ENCODE data around the gene LRRC8E. TPM values are rescaled to one million over a fixed set of nuclear protein-coding genes. Genes with fewer than 3 reads are reported as not detected.

LRRC8E gene
- total RNA-seq, 1 experiment from 2014 or later, result 24.1 TPM

- TF ChIP-seq CTCF (conservative IDR thresholded peaks at IDR 0.05) (no peak), EZH2 (IDR thresholded peaks at IDR 0.05; ENCODE audit: low read depth) (no peak)
Observed at GRCh38 chr19:7898967-7899366, 10.7 kb downstream of the LRRC8E start.

GRCh38 chr19:7899751-7900378 lies 11.6 kb downstream of the LRRC8E start:
- peaks cover 30% of the 10 kb centered on the region for H3F3A ChIP-seq (ENCODE audit: insufficient read depth, low read depth)
- no peaks in the 10 kb centered on the region for H3K27me3 ChIP-seq (ENCODE audit: insufficient read depth, low read depth)
- H3K36me3 ChIP-seq (ENCODE audit: low read depth), result 0 out of 2 replicates have a peak, but pooled peaks cover 6% of the 10 kb centered on the region
- ChIA-PET POLR2A (ENCODE audit: unreplicated experiment) (interaction anchor here (0.6 kb wide), 1 partner anchor 103 kb away, joined by 3 read pairs; no protein-coding TSS in a partner anchor), CTCF (no interaction called here)
- no peak for DNase-seq
- H3K27ac ChIP-seq, result no peak overlapping the region
- H4K20me1 ChIP-seq (ENCODE audit: insufficient read depth), result no peaks in the 10 kb centered on the region
- H2AFZ ChIP-seq, result no peak overlapping the region
- intact Hi-C loops (cut with micrococcal nuclease; ENCODE audit: unreplicated experiment), result loop anchor here (5.0 kb wide), 1 partner anchor 48 kb away; no protein-coding TSS in a partner anchor
- no peaks in the 10 kb centered on the region for H3K9me2 ChIP-seq (ENCODE audit: insufficient read depth)
- H3K4me3 ChIP-seq, result no peak overlapping the region
- peaks cover 25% of the 10 kb centered on the region for H3K4me1 ChIP-seq (replicated peaks; ENCODE audit: insufficient read depth)
- H3K79me2 ChIP-seq (ENCODE audit: low read depth), result peaks cover 44% of the 10 kb centered on the region
- no peaks in the 10 kb centered on the region for H3K9me3 ChIP-seq (ENCODE audit: insufficient read depth, low read depth)
- no TSS peak for BruUV-seq (replicated peaks)
- no peak for TF ChIP-seq EZH2 (IDR thresholded peaks at IDR 0.05; ENCODE audit: low read depth)
- no peak for TF ChIP-seq CTCF (conservative IDR thresholded peaks at IDR 0.05)
- no peak overlapping the region for H3K4me2 ChIP-seq

More at GRCh38 chr19:7898967-7899366, 10.7 kb downstream of the LRRC8E start:
- no peaks in the 10 kb centered on the region for H3K9me3 ChIP-seq (ENCODE audit: insufficient read depth, low read depth)
- no TSS peak for BruUV-seq (replicated peaks)
- no peaks in the 10 kb centered on the region for H4K20me1 ChIP-seq (ENCODE audit: insufficient read depth)
- H3K36me3 ChIP-seq (ENCODE audit: low read depth), result 0 out of 2 replicates have a peak, but pooled peaks cover 6% of the 10 kb centered on the region
- POLR2A ChIA-PET (ENCODE audit: unreplicated experiment), result no interaction called here
- H3K27ac ChIP-seq, result no peak overlapping the region
- DNase-seq, result no peak
- H2AFZ ChIP-seq, result no peak overlapping the region
- H3K27me3 ChIP-seq (ENCODE audit: insufficient read depth, low read depth), result no peaks in the 10 kb centered on the region
- peaks cover 30% of the 10 kb centered on the region for H3K4me1 ChIP-seq (replicated peaks; ENCODE audit: insufficient read depth)
- no peak overlapping the region for H3K4me3 ChIP-seq
- intact Hi-C loops (cut with micrococcal nuclease; ENCODE audit: unreplicated experiment), result no loop called here
- H3K9me2 ChIP-seq (ENCODE audit: insufficient read depth), result no peaks in the 10 kb centered on the region
- peaks cover 38% of the 10 kb centered on the region for H3F3A ChIP-seq (ENCODE audit: insufficient read depth, low read depth)
- H3K4me2 ChIP-seq, result no peak overlapping the region
- CTCF ChIA-PET, result no interaction called here
- H3K79me2 ChIP-seq (ENCODE audit: low read depth), result peaks cover 39% of the 10 kb centered on the region

- peaks cover 24% of the 10 kb centered on the region for H3K4me1 ChIP-seq (replicated peaks; ENCODE audit: insufficient read depth)
- no TSS peak for BruUV-seq (replicated peaks)
- no peak for TF ChIP-seq CTCF (conservative IDR thresholded peaks at IDR 0.05)
- TF ChIP-seq EZH2 (IDR thresholded peaks at IDR 0.05; ENCODE audit: low read depth), result no peak
- H3K36me3 ChIP-seq (ENCODE audit: low read depth), result 0 out of 2 replicates have a peak, but pooled peaks cover 6% of the 10 kb centered on the region
- no peak overlapping the region for H3K27ac ChIP-seq
- no peak overlapping the region for H2AFZ ChIP-seq
- H3F3A ChIP-seq (ENCODE audit: insufficient read depth, low read depth), result peaks cover 26% of the 10 kb centered on the region
- no peak overlapping the region for H3K4me2 ChIP-seq
- no peaks in the 10 kb centered on the region for H3K27me3 ChIP-seq (ENCODE audit: insufficient read depth, low read depth)
- peaks cover 46% of the 10 kb centered on the region for H3K79me2 ChIP-seq (ENCODE audit: low read depth)
- intact Hi-C loops (cut with micrococcal nuclease; ENCODE audit: unreplicated experiment), result loop anchor here (5.0 kb wide), 1 partner anchor 48 kb away; no protein-coding TSS in a partner anchor
- ChIA-PET CTCF (no interaction called here), POLR2A (ENCODE audit: unreplicated experiment) (interaction anchor here (0.6 kb wide), 1 partner anchor 102 kb away, joined by 3 read pairs; no protein-coding TSS in a partner anchor)
- H3K9me3 ChIP-seq (ENCODE audit: insufficient read depth, low read depth), result no peaks in the 10 kb centered on the region
- no peaks in the 10 kb centered on the region for H3K9me2 ChIP-seq (ENCODE audit: insufficient read depth)
- no peak overlapping the region for H3K4me3 ChIP-seq
- peaks cover 3% of the 10 kb centered on the region; the same call in 1 of the 2 replicates for H4K20me1 ChIP-seq (ENCODE audit: insufficient read depth)
- no peak for DNase-seq
Observed at GRCh38 chr19:7900401-7900870, 12.1 kb downstream of the LRRC8E start.
